Measurements from ENCODE around the gene CAP2.

DNA sequence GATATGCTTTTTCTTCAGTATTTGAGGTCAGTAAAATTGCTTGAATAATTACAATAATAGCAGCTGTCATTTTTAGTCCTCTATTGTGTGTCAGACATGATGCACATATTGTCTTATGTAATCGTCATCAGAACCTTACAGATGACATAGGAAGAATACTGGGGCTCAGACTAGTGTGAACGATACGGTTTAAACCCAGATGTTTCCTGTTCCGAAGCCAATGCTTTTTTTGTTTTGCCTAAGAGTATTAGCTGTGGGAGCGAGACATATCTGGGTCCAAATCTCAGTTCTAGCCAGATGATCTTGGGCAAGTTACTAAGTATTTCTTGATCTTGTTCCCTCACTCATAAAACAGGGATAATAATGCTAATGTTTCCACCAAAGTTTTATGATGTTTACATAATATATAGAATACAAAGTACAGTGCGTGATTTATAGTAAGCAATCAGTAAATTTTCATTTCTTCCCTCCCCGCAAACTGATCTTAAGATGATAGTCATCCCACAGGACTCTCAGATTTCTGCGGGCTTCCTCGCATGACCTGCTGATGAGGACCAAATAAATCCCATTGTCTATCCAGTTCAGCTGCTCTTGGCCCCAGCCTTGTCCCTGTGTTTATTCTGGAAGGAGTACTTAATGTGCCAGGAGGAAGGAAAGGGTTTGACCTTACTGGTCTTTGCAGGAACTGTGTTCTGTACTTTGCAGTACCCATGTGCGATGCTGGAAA is 98.2 kb downstream of the CAP2 start:
- TF ChIP-seq EP300 (IDR thresholded peaks at IDR 0.05), result no peak
- TF ChIP-seq, protein P1, sequence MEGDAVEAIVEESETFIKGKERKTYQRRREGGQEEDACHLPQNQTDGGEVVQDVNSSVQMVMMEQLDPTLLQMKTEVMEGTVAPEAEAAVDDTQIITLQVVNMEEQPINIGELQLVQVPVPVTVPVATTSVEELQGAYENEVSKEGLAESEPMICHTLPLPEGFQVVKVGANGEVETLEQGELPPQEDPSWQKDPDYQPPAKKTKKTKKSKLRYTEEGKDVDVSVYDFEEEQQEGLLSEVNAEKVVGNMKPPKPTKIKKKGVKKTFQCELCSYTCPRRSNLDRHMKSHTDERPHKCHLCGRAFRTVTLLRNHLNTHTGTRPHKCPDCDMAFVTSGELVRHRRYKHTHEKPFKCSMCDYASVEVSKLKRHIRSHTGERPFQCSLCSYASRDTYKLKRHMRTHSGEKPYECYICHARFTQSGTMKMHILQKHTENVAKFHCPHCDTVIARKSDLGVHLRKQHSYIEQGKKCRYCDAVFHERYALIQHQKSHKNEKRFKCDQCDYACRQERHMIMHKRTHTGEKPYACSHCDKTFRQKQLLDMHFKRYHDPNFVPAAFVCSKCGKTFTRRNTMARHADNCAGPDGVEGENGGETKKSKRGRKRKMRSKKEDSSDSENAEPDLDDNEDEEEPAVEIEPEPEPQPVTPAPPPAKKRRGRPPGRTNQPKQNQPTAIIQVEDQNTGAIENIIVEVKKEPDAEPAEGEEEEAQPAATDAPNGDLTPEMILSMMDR (IDR thresholded peaks at IDR 0.05), result no peak
